Measurements from ENCODE around the gene CTDP1.

Gene CTDP1

DNA sequence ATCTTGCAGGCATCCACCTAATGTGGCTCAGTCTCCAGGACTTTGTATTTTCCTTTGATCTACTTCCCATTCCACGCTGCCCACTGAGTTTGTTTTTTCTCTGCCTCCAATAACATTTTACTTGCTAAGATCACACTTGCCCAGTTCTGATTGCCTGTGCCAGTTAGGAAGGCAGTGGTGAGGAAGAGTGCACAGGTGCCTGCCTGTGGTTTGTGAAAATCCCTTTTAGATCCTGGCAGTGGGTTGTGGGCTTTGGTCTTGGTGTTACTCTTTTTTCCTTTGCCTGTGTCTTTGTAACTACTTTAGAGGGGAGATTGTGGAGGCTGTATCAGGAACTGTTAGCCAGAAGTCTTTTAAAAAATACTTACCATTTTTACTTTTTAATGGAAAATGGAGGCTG lies 81.3 kb downstream of the CTDP1 start:
- CTCF ChIA-PET = no interaction called here
- no peak for DNase-seq (ENCODE audit: low spot score)
- POLR2A ChIA-PET (ENCODE audit: low non-redundant PET) = no interaction called here
- H3K27ac ChIP-seq = no peak overlapping the region
- TF ChIP-seq, protein P1, sequence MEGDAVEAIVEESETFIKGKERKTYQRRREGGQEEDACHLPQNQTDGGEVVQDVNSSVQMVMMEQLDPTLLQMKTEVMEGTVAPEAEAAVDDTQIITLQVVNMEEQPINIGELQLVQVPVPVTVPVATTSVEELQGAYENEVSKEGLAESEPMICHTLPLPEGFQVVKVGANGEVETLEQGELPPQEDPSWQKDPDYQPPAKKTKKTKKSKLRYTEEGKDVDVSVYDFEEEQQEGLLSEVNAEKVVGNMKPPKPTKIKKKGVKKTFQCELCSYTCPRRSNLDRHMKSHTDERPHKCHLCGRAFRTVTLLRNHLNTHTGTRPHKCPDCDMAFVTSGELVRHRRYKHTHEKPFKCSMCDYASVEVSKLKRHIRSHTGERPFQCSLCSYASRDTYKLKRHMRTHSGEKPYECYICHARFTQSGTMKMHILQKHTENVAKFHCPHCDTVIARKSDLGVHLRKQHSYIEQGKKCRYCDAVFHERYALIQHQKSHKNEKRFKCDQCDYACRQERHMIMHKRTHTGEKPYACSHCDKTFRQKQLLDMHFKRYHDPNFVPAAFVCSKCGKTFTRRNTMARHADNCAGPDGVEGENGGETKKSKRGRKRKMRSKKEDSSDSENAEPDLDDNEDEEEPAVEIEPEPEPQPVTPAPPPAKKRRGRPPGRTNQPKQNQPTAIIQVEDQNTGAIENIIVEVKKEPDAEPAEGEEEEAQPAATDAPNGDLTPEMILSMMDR (conservative IDR thresholded peaks at IDR 0.05; ENCODE audit: low read depth) = no peak

DNA sequence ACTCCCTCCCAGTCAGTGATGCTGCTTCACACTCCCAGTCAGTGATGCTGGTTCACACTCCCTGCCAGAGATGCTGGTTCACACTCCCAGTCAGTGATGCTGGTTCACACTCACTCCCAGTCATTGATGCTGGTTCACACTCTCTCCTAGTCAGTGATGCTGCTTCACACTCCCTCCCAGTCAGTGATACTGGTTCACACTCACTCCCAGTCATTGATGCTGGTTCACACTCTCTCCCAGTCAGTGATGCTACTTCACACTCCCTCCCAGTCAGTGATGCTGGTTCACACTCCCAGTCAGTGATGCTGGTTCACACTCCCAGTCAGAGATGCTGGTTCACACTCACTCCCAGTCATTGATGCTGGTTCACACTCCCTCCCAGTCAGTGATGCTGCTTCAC lies 83.8 kb downstream of the CTDP1 start:
- TF ChIP-seq, protein P1 (conservative IDR thresholded peaks at IDR 0.05; ENCODE audit: low read depth) = no peak
- DNase-seq (ENCODE audit: low spot score) = no peak
- ChIA-PET POLR2A (ENCODE audit: low non-redundant PET) (no interaction called here), CTCF (no interaction called here)
- no peak overlapping the region for H3K27ac ChIP-seq

DNA sequence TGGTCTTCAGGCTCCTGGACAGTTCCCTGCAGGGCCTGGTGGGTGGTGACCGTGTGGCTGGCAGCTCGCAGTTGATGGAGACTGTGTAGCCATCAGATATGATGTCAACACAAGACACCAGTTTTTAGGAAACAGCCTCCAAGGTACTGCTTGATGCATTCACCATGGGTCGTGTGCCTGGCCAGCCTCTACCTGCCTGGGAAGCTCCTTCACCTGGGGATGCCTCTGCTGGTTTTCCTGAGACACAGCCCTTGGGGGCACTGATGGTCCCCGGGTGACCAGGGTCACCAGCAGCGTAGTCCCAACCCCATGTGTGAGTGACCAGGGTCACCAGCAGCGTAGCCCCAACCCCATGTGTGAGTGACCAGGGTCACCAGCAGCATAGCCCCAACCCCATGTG lies 84.5 kb downstream of the CTDP1 start:
- TF ChIP-seq, protein P1 (conservative IDR thresholded peaks at IDR 0.05; ENCODE audit: low read depth) = no peak
- ChIA-PET CTCF (no interaction called here), POLR2A (ENCODE audit: low non-redundant PET) (no interaction called here)
- DNase-seq (ENCODE audit: low spot score) = no peak
- H3K27ac ChIP-seq = no peak overlapping the region

DNA sequence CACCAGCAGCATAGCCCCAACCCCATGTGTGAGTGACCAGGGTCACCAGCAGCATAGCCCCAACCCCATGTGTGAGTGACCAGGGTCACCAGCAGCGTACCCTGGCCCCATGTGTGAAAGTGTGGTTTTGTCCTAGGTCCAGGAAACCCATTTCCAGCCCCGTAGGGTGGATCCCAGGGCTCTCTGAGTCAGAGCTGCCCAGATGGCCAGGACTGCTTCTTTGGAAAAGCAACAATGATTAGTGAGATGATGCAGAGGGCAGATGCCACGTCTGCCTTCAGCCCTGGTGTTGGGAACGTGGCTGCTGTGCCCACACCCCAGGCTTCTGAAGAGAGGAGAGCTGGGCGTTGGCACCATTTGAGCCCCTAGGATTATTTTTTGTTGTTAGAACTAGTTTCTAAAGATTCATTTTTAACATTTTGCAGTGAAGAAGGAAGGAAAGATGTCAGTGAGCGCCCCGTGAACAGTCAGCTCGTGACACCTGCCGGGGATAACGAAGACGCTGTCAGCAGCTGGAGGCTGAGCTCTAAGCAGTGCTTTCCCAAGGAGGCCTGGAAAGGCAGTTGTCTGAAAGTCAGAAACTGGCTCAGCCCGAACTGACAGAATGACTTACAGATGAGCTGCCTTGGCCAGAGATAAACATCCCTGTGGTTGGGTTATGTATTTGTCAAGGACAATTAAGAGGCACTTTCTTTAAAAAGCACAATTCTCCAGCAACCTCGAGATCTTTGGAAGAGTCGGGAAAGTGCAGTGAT lies 86.1 kb downstream of the CTDP1 start:
- no peak for DNase-seq (ENCODE audit: low spot score)
- TF ChIP-seq, protein P1 (conservative IDR thresholded peaks at IDR 0.05; ENCODE audit: low read depth) = no peak
- no peak overlapping the region for H3K27ac ChIP-seq
- ChIA-PET CTCF (interaction anchor here (0.6 kb wide), 1 partner anchor 21 kb away, joined by 4 read pairs; no protein-coding TSS in a partner anchor), POLR2A (ENCODE audit: low non-redundant PET) (no interaction called here)

DNA sequence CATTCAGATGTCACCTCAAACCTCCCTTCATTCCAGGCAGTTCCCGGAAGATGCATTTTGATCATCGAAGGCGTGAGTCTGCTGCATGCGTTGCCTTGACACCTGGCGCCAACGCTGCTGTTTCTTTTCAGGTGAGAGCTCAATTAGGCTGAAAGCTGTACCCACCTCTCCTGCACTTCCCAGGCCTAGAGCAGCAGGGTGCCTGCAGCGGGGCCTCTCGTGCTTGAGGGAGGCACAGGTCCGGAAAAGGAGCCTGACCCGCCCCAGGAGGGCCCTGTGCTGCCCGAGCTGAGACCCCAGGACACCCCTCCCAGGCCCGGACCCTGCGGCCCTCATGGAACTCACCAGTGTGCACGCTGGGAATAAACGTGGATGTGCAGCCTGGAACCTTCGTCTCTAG lies 86.7 kb downstream of the CTDP1 start:
- DNase-seq (ENCODE audit: low spot score) = no peak
- TF ChIP-seq, protein P1 (conservative IDR thresholded peaks at IDR 0.05; ENCODE audit: low read depth) = no peak
- ChIA-PET POLR2A (ENCODE audit: low non-redundant PET) (no interaction called here), CTCF (no interaction called here)
- H3K27ac ChIP-seq = no peak overlapping the region

DNA sequence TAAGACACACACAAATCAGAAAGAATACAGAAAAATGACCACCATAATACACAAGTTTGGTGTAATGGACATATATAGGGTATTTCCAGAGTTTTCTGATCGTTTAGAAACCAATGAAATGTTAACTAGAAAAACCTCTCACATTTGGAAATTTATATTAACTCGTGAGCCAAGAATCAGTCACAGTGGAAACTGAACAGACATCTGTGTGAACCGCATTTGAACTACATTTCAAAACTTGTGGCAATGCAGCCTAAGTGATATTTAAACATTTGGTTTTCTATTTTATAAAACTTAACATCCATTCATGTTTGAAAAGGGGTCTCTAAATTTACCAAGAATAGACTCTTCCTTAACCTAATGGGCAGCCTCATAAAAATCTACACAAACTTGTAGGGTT lies 89.1 kb downstream of the CTDP1 start:
- TF ChIP-seq, protein P1 (conservative IDR thresholded peaks at IDR 0.05; ENCODE audit: low read depth) = no peak
- H3K27ac ChIP-seq = no peak overlapping the region
- ChIA-PET CTCF (no interaction called here), POLR2A (ENCODE audit: low non-redundant PET) (no interaction called here)
- no peak for DNase-seq (ENCODE audit: low spot score)

Data from RWPE1 (cell line).